ENCODE measurements around the gene PLA2G15. TPM values are rescaled to one million over a fixed set of nuclear protein-coding genes. Genes with fewer than 3 reads are reported as not detected.

PLA2G15 gene
- total and polyA plus RNA-seq, 2 experiments from 2014 or later: 24.8 to 36.2 TPM

DNA sequence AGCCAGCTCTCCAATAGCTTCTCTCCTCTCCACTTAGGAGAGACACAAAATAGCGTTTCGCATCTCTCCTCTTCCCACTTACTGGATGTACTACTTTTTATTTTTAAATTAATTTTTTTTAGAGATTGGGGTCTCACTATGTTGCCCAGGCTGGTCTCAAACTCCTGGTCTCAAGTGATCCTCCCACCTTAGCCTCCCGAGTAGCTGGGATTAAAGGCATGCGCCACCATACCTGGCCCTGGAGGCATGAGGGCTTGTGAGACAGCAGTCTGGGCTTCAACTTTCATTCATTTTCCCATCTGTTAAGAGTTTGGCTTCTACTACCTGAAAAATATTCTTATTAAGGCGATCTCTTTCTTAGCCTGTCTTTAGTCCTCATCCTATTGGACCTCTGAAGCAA is 47.3 kb downstream of the PLA2G15 start:
- WGBS, 2 experiments (ENCODE audit: low coverage in 1 of 2, low lambda C conversion rate in 2 of 2, missing lambda C conversion rate in 2 of 2): 97 to 98% methylated on average over 5 of the region's 5 CpGs
- no peaks in the 10 kb centered on the region for H3K9me3 ChIP-seq (ENCODE audit: low read depth)
- peaks cover 83% of the 10 kb centered on the region for H3K79me2 ChIP-seq (ENCODE audit: insufficient read depth)
- DNase-seq: no peak
- in situ Hi-C loops (cut with MboI): no loop called here
- no peaks in the 10 kb centered on the region for H3K27me3 ChIP-seq (replicated peaks; ENCODE audit: insufficient read depth)
- TF ChIP-seq EZH2 (IDR thresholded peaks at IDR 0.05; ENCODE audit: insufficient read depth, poor library complexity, severe bottlenecking) (no peak), EZH2phosphoT487 (IDR thresholded peaks at IDR 0.05; ENCODE audit: insufficient read depth, low read depth) (no peak)
- no peak overlapping the region for H3K27ac ChIP-seq
- H3K4me1 ChIP-seq (ENCODE audit: insufficient read depth): peaks cover 37% of the 10 kb centered on the region
- H3K4me3 ChIP-seq: no peak overlapping the region
- no peak overlapping the region for H3K4me2 ChIP-seq (ENCODE audit: unreplicated experiment)
- H3F3A ChIP-seq (ENCODE audit: insufficient read depth): peaks cover 30% of the 10 kb centered on the region
- H3K36me3 ChIP-seq (ENCODE audit: low read depth): peaks cover 37% of the 10 kb centered on the region; the same call in 1 of the 2 replicates
- H3K9ac ChIP-seq: no peak overlapping the region
- no peaks in the 10 kb centered on the region for H3K9me2 ChIP-seq (ENCODE audit: insufficient read depth)
- no peak overlapping the region for H2AFZ ChIP-seq
- no peaks in the 10 kb centered on the region for H4K20me1 ChIP-seq (ENCODE audit: insufficient read depth)

DNA sequence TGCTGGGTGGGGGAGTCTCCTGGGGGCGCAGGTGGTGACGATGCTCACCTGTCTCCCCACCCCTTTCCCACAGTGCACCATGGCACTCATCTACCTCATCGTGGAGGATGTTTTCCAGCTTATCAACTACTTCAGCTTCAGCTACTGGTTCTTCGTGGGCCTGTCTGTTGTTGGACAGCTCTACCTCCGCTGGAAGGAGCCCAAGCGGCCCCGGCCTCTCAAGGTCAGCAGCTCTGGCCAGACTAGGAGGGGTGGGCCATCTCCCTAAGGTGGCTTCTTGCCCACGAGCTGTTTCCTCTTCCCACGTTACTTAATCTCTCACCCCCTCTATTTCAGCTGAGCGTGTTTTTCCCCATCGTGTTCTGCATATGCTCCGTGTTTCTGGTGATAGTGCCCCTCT is 51.1 kb downstream of the PLA2G15 start:
- peaks cover 62% of the 10 kb centered on the region for H3K36me3 ChIP-seq (ENCODE audit: low read depth)
- no peak for DNase-seq

DNA sequence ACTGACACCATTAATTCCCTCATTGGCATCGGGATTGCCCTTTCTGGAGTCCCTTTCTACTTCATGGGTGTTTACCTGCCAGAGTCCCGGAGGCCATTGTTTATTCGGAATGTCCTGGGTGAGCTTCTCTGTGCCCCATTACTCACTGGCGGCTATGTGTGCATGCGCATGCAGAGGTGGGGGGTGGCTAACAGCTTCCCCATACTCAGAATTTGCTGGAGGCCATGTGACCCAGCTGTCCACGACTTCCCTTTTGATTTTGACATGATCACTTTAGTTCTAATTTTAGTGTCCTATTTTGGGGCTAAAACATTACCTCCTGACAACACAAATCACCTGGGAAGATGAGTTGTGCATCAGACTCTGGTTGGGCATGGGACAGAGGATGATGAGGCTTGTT is 51.5 kb downstream of the PLA2G15 start:
- Histone ChIP-seq H3K9me2 (ENCODE audit: insufficient read depth) (no peaks in the 10 kb centered on the region), H3K9me3 (ENCODE audit: low read depth) (no peaks in the 10 kb centered on the region), H2AFZ (no peak overlapping the region), H3K4me2 (ENCODE audit: unreplicated experiment) (no peak overlapping the region), H3K9ac (no peak overlapping the region), H4K20me1 (ENCODE audit: insufficient read depth) (no peaks in the 10 kb centered on the region), H3F3A (ENCODE audit: insufficient read depth) (peaks cover 47% of the 10 kb centered on the region), H3K4me1 (ENCODE audit: insufficient read depth) (peaks cover 35% of the 10 kb centered on the region), H3K27me3 (replicated peaks; ENCODE audit: insufficient read depth) (no peaks in the 10 kb centered on the region), H3K4me3 (no peak overlapping the region), H3K27ac (no peak overlapping the region), H3K36me3 (ENCODE audit: low read depth) (peaks cover 64% of the 10 kb centered on the region), H3K79me2 (ENCODE audit: insufficient read depth) (peaks cover 61% of the 10 kb centered on the region)
- 96% methylated on average over 6 of the region's 6 CpGs for WGBS, 2 experiments (ENCODE audit: low coverage in 1 of 2, low lambda C conversion rate in 2 of 2, missing lambda C conversion rate in 2 of 2)
- TF ChIP-seq EZH2 (IDR thresholded peaks at IDR 0.05; ENCODE audit: insufficient read depth, poor library complexity, severe bottlenecking): no peak
- no peak for TF ChIP-seq EZH2phosphoT487 (IDR thresholded peaks at IDR 0.05; ENCODE audit: insufficient read depth, low read depth)
- in situ Hi-C loops (cut with MboI): no loop called here
- no peak for DNase-seq

More for the DNA sequence above, 51.1 kb downstream of the PLA2G15 start:
- Histone ChIP-seq H3F3A (ENCODE audit: insufficient read depth) (peaks cover 43% of the 10 kb centered on the region), H3K9me3 (ENCODE audit: low read depth) (no peaks in the 10 kb centered on the region), H3K4me1 (ENCODE audit: insufficient read depth) (peaks cover 35% of the 10 kb centered on the region), H3K79me2 (ENCODE audit: insufficient read depth) (peaks cover 63% of the 10 kb centered on the region), H3K9ac (no peak overlapping the region), H3K4me3 (no peak overlapping the region), H3K27ac (no peak overlapping the region), H3K9me2 (ENCODE audit: insufficient read depth) (no peaks in the 10 kb centered on the region), H3K27me3 (replicated peaks; ENCODE audit: insufficient read depth) (no peaks in the 10 kb centered on the region), H2AFZ (no peak overlapping the region), H3K4me2 (ENCODE audit: unreplicated experiment) (no peak overlapping the region), H4K20me1 (ENCODE audit: insufficient read depth) (no peaks in the 10 kb centered on the region)
- in situ Hi-C loops (cut with MboI): no loop called here
- 93 to 94% methylated on average over 6 to 12 of the region's 12 CpGs for WGBS, 2 experiments (ENCODE audit: low coverage in 1 of 2, low lambda C conversion rate in 2 of 2, missing lambda C conversion rate in 2 of 2)
- TF ChIP-seq EZH2 (IDR thresholded peaks at IDR 0.05; ENCODE audit: insufficient read depth, poor library complexity, severe bottlenecking) (no peak), EZH2phosphoT487 (IDR thresholded peaks at IDR 0.05; ENCODE audit: insufficient read depth, low read depth) (no peak)

DNA sequence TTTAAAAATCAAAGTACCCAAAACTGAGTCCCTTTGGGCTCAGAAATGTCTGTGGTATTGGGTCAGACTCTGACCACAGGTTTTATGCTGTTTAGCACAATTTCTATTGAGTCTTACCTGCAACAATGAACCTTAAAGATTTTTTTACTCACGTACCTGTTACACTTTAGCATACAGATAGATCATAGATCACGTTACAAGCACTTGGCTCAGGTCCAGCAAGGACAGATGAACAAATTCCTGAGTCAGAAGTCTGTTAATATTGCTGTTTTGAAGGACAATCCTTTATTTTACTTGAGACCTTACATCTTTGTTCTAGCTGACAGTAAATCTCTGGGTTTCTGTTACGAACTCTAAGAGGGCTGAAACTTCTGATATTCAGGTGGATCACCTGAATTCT is 52.7 kb downstream of the PLA2G15 start:
- 0 out of 2 replicates have a peak overlapping the region, but pooled peaks have one; percentile 27 for H3K9ac ChIP-seq
- peaks cover 51% of the 10 kb centered on the region for H3F3A ChIP-seq (ENCODE audit: insufficient read depth)
- H4K20me1 ChIP-seq (ENCODE audit: insufficient read depth): no peaks in the 10 kb centered on the region
- peak; percentile 43 for DNase-seq
- no peaks in the 10 kb centered on the region for H3K27me3 ChIP-seq (replicated peaks; ENCODE audit: insufficient read depth)
- in situ Hi-C loops (cut with MboI): no loop called here
- TF ChIP-seq EZH2 (IDR thresholded peaks at IDR 0.05; ENCODE audit: insufficient read depth, poor library complexity, severe bottlenecking) (no peak), EZH2phosphoT487 (IDR thresholded peaks at IDR 0.05; ENCODE audit: insufficient read depth, low read depth) (no peak)
- peaks cover 75% of the 10 kb centered on the region for H3K36me3 ChIP-seq (ENCODE audit: low read depth)
- peaks cover 35% of the 10 kb centered on the region for H3K4me1 ChIP-seq (ENCODE audit: insufficient read depth)
- no peak overlapping the region for H3K4me2 ChIP-seq (ENCODE audit: unreplicated experiment)
- H3K79me2 ChIP-seq (ENCODE audit: insufficient read depth): peaks cover 60% of the 10 kb centered on the region
- H3K9me2 ChIP-seq (ENCODE audit: insufficient read depth): no peaks in the 10 kb centered on the region
- H3K27ac ChIP-seq: peak overlapping the region; percentile 68; the same call in 1 of the 2 replicates
- WGBS, 2 experiments (ENCODE audit: low coverage in 1 of 2, low lambda C conversion rate in 2 of 2, missing lambda C conversion rate in 2 of 2): 55 to 56% methylated on average over 3 of the region's 3 CpGs
- no peaks in the 10 kb centered on the region for H3K9me3 ChIP-seq (ENCODE audit: low read depth)
- no peak overlapping the region for H3K4me3 ChIP-seq
- H2AFZ ChIP-seq: no peak overlapping the region

DNA sequence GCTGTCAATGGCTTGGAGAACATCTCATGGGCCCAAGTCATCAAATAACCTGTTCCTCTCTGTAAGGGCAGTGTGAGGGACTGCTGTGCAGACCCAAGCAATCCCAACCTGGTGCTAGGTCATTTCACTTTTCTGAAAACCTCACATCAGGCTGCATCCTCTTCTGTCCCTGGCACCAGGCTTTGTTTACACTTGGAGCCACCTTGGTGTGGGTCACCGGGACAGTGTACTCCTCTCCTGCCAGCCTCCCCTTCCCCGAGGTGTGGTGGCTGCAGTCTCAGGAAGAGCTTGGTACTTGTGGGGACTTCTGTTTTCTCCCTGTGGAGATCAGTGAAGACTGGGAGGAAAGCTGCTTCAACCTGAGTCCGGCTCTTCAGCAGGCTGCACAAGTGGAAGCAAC is 53.1 kb downstream of the PLA2G15 start:
- Histone ChIP-seq H3K4me1 (ENCODE audit: insufficient read depth) (peaks cover 35% of the 10 kb centered on the region), H3K79me2 (ENCODE audit: insufficient read depth) (peaks cover 59% of the 10 kb centered on the region), H3K4me3 (no peak overlapping the region), H3K27ac (peak overlapping the region; percentile 68), H2AFZ (no peak overlapping the region), H3K9me3 (ENCODE audit: low read depth) (no peaks in the 10 kb centered on the region), H3K36me3 (ENCODE audit: low read depth) (peaks cover 74% of the 10 kb centered on the region), H3K27me3 (replicated peaks; ENCODE audit: insufficient read depth) (no peaks in the 10 kb centered on the region), H3K9me2 (ENCODE audit: insufficient read depth) (no peaks in the 10 kb centered on the region), H4K20me1 (ENCODE audit: insufficient read depth) (no peaks in the 10 kb centered on the region), H3K9ac (peak overlapping the region; percentile 27; the same call in 1 of the 2 replicates), H3K4me2 (ENCODE audit: unreplicated experiment) (peak overlapping the region; percentile 12), H3F3A (ENCODE audit: insufficient read depth) (peaks cover 52% of the 10 kb centered on the region)
- in situ Hi-C loops (cut with MboI): no loop called here
- WGBS, 2 experiments (ENCODE audit: low coverage in 1 of 2, low lambda C conversion rate in 2 of 2, missing lambda C conversion rate in 2 of 2): 84 to 90% methylated on average over 3 of the region's 3 CpGs
- no peak for DNase-seq
- no peak for TF ChIP-seq EZH2phosphoT487 (IDR thresholded peaks at IDR 0.05; ENCODE audit: insufficient read depth, low read depth)
- no peak for TF ChIP-seq EZH2 (IDR thresholded peaks at IDR 0.05; ENCODE audit: insufficient read depth, poor library complexity, severe bottlenecking)

Measured in GM23248 (cell line).